NCI-H69 (cell line): ENCODE measurements around the gene COL5A1.

Experiments used
- DNase-seq: peaks from one replicate; lab custom pipeline; 2025; lab: John Stamatoyannopoulos, UW

COL5A1 gene

DNA sequence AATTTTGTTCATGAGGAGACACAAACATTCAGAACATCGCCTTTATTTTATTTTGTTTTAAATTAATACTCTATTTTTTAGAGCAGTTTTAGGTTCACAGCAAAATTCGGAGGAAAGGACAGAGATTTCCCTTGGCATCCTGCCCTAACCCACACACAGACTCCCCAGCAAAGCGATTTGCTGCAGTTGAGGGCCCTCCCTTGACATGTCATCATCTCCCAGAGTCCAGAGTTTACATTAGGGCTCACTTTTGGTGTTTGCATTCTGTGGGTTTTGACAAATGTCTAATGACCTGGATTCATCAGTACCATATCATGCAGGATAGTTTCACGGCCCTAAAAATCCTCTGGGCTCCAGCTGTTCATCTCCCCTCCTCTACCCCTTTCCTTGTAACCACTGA, 33.6 kb upstream of the COL5A1 start:
- DNase-seq, result no peak

GRCh38 chr9:134611046-134611445, 30.6 kb upstream of the COL5A1 start:
- no peak for DNase-seq

DNA sequence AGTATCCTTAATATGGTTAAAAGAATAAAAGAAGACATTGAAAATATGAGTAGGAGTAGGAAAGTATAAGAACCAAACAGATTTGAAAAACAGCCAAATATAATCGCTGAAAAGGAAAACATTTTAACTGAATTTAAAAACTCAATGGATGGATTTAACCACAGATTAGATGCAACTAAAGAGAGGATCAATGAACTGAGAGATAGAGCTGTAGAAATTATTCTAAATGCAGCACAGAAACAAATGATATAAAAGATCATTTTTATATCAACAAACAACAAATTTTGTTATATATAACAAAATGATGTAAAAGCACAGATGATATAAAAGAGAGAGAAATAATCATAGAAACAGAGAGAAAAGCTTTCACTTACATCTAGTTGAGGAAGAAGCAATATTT, 29.3 kb upstream of the COL5A1 start:
- no peak for DNase-seq

DNA sequence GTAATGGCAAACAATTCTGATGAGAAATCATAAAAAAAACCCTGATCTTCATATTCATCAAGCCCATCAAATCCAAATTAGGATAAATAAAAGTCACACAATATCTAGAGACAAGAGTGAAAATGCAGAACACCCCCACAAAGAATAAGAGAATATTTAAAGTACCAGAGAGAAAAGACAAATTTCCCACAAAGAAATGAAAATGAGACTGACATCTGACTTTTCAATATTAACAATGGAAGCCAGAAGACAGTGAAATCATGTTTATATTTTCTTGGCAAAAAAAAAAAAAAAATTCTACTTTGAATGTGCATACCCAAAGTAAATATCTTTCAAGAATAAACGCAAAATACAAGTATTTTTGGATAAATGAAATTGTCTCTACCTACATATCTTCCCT, 28.9 kb upstream of the COL5A1 start:
- no peak for DNase-seq

DNA sequence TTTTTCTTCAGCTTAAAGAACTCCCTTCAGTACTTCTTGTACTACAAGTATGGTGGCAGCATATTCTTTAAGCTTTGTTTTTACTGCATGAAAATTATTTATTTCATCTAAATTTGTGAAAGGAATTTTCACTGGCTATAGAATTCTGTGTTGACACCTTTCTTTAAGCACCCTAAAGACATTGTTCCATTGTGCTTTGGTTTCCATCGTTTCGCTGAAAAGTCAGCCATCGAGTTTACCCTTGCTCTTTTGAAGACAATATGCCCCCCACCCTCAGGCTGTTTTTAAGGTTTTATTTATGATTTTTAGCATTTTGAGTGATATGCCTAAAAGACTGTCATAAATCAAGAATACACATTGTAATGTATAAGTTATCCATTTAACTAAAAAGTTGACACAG, 27.3 kb upstream of the COL5A1 start:
- no peak for DNase-seq

GRCh38 chr9:134616341-134616740, 25.3 kb upstream of the COL5A1 start:
- no peak for DNase-seq

DNA sequence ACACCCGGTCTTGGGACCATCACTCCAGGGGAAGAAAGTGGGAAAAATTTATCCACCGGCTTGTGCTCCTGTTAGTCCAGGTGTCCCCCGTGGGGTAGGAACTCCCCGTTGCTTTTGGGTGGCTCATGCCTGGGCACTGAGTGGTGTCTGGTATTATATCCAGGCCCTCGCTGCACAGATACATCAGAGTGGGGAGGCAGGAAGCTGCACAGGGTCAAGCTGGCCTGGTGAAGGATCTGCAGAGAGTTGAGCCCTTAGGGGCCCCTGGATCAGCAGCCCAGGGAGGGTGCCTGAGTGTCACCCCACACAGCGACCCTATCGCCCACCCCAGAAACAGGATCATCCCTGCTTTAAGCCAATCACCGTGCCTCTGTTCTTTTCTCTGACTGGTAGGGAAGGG, 24.4 kb upstream of the COL5A1 start:
- no peak for DNase-seq

DNA sequence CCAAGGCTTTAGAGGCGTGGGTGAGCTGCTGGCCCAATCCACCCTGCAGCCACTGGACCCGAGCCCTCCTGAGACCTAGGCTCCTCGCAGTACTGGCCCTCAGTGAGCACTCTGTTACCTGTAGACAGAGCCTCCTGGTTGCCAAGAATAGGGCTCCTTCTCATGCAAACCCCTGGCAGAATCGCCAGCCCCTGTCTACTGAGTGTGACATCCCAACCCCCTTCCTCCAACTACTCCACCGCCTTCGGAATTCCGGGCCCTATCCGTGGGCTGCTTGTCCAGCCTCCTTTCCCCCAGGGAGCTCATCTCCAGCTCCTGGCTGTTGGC, 23.8 kb upstream of the COL5A1 start:
- no peak for DNase-seq

DNA sequence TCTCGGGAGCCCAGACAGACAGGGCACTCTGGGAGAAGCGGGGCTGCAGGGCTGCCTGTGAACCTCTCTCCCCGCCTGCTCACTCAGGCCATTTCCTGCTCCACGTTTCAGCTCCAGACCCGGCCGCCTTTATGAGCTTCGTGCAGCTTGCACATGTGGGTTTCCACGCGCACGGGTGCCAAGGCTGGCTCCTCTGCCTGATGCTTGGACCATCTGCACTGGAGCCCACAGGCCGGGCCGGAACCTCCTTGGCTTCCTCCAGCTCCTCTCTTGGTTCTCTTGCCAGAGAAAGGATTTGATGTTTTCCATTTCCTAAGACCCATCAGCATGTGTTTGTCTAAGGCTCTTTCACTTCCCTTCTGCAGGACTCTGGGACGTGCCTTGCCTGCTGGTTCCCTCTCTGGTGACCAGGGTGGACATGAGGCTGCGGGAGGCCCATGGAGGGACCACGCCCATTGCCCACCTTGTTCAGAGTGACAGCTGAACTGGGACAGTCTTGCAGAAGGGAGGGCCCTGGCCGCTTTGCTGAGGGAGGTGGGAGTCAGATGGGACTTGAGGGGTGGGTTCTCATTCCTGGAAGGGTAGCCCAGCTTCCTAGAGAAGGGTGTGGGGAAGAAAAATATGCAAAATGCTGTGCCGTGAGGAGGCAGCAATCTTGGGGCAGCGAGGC, 23.3 kb upstream of the COL5A1 start:
- DNase-seq, result no peak

DNA sequence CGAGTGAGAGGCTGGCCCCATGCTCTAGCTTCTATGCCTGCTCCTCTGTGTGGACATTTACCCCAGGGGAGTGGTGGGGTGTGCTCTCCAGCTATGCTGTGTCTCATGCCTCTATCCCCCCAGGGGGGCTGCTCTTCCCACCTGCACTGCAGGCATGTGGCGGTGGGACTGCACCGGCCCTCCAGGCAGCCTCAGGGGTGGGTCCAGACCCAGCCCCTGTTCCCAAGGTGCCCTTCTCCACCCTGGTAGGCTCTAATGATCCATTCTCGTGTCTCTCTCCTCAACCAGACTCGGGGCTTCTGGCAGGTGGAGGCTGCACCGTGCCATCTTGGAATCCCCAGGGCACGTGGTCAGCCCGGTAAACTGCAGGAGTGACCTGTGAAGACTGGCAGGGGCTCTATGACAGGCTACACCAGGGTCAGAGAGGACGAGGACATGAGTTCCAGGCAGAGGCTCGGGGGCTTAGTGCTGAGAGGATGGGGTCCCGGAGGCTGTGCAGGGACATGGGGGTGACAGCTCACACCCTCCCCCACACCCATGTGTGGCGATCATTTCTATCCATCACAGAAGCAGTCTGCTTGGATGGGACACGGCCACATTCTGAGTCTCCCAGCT, 22.7 kb upstream of the COL5A1 start:
- no peak for DNase-seq

DNA sequence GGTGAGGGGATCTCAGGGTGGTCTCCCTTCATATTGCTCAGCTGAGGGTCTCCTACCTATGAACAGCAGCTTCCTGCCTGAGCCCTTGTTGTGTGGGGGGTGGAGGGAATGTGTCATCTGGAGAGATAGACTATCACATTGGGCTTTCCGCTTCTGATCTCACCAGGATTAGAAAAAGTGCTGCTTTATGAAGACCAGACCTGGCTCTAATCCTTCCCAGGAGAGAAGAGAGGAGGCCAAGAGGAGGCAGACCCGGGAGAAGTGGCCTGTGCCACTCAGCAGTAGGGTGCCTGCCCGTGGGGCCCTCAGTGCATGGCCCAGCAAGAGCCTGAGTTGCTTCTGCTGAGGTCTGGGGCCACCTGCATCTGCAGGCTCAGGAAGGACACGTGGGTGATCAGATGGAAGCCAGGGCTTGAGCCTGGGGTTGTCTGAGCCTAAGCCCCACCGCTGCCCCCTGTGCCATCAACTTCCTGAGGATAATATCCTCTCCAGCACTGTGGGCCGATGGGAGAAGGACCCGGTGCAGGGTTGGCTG, 22.1 kb upstream of the COL5A1 start:
- DNase-seq, result no peak

DNA sequence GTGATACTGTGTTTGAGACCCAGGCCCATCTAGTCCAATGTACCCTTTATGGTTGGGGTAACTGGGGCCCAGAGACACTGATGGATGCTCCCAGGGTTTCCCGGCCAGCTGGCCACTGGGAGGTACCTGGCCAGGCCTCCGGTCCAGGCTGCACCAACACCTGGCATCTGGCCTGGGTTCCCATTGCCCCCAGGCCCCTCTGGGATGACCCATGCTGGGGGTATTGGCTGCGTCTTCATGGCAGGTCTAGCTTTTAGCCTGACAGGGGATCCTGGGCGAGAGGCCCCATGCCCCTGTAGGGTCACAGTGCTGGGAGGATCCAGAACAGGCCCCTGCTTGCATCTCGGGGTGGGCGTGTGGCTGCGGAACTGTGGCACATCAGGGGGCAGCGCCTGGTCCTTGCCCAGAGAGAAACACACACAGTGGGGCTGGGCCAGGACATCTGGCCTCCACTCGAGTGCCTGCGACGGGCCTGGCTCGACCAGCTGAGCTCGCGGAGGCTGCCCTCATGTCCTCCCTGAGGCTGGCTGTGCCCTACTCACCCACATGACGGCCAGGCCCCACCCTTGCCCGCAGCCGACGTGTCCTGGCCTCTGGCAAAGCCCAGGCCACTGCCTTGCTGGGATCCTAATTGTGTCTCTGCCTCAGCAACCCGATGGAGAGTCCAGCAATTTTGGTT, 21.5 kb upstream of the COL5A1 start:
- DNase-seq, result no peak

GRCh38 chr9:134620751-134621557, 20.6 kb upstream of the COL5A1 start:
- DNase-seq, result no peak

DNA sequence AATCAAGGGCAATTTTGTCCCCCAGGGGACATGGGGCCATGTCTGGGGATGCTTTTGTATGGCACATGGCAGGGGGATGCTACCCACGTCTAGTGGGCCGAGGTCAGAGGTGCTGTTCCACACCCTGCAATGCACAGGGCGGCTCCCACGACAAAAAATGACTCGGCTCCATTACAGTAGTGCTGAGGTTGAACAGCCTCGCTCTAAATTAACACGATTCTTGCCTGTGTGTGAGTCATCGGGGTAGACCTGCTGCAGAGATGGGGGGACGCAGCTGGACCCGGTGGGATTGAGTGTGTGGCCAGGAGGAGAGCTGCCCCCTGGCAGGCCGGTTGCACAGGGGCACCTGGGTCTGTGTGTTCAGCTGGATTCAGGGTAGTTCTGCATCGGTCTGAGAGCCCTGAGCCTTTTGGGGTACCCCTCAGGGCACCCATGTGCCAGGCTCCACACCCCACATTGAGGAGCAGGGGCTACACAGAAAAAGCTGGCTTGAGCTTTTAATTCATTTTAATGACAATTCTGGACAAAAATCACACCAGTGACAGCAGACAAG, 20.0 kb upstream of the COL5A1 start:
- DNase-seq, result no peak

- DNase-seq, result no peak
Observed at GRCh38 chr9:134622896-134623257, 18.7 kb upstream of the COL5A1 start.

DNA sequence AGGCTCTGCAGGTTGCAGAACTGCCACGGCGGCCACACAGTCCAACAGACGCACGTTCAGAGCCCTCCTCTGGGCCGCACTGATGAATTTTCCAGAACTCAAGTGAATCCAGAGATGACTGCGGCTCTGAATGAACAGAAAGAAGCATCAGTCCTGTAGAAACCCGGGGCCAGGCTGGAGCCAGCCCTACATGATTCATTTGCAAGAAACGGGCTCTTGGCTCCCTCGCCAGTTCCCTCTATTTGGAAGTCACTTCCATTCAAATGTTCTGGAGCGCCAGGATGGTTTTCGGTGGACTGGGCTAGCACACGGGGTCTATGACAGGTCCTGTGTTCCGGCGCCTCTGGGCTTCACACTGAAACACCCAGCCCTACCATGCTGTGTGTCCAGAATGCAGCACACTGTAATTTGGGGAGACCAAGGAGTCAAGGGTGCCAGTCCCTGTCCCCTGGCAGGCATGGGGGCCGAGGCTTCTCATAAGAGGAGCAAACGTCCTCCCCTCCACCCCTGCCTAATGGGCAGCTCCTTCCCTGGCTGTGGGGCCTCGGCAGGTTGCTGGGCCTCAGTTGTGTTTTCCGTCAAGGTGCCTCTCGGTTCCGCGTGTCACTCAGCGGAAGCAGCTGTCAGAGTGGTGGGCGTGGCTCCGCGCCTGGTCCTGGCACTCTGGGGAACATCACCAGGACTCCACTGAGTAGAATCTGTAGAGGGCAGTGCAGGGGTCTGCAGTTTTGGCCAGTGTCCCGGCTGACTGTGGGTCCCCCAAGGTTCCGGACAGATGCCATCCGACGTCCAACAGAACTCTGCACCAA, 18.1 kb upstream of the COL5A1 start:
- DNase-seq, result no peak

GRCh38 chr9:134624137-134624591, 17.4 kb upstream of the COL5A1 start:
- DNase-seq, result no peak

DNA sequence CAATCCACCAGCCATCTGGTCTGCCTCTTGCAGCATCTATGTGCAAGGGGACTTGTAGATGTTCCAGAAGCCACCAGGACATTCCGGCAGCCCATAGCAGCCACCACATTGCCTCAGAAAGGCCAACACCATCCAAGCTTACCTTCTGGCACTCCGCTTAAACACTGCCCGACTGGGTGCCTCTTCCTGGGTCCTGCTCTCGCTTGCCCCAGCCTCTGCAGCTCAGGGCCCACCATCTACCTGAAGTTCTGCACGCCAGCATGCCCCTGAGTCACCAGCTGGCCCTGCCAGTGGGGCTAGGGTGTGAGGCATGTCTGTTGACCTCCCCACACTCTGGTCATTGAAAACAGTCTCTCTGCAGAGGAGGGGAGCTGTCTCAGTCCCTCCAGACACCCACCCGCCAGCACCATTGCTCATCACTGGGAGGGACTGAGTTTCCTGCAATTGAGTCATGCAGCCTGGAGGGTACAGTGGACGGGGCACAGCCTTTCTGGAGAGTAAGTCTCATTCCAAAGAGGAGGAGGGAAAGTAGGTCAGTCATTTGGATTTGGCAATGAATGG, 16.9 kb upstream of the COL5A1 start:
- DNase-seq, result no peak

GRCh38 chr9:134625361-134626068, 16.1 kb upstream of the COL5A1 start:
- DNase-seq, result no peak

DNA sequence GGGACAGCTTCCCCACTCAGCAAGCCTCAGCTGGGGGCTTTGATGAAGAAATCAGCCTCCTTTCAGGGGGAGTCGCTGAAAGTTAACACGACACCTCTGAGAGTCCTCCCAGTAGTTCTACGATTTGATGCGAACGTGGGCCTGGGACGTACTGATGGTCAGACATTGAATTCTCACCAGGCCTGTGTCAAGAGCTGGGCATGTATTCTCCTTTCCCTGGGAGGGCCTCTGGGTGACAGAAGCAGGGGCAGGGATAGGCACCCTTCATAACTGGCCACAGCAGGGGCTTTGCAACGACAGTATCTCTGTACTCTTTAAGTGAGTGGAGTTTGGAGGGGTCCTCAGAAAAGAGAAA, 15.6 kb upstream of the COL5A1 start:
- DNase-seq, result no peak
